GM21367 (cell line): Measurements from ENCODE around the gene TAF7.
A peak's percentile ranks its signal among the peaks of the same experiment; 100 is the strongest.
"Not testable (repeated sequence)": the region's sequence is repeated elsewhere in the genome, so short reads cannot be mapped to it uniquely, and the experiment has no call there.

ENCODE experiments used
- ATAC-seq: cut with Tn5 transposase; IDR thresholded peaks from one replicate; pipeline ENCODE4 v1.9.1; 2021; ENCODE audit not compliant: unreplicated experiment

The TAF7 gene

GRCh38 chr5:141338538-141339306 lies 18.1 kb upstream of the TAF7 start, which contains the start of gene PCDHGA2:
PCDHGA2 (plus strand) TSS chr5:141338760.
- ATAC-seq: no peak

- not testable (repeated sequence) for ATAC-seq
Observed at GRCh38 chr5:141332571-141332970, 12.0 kb upstream of the TAF7 start.

DNA sequence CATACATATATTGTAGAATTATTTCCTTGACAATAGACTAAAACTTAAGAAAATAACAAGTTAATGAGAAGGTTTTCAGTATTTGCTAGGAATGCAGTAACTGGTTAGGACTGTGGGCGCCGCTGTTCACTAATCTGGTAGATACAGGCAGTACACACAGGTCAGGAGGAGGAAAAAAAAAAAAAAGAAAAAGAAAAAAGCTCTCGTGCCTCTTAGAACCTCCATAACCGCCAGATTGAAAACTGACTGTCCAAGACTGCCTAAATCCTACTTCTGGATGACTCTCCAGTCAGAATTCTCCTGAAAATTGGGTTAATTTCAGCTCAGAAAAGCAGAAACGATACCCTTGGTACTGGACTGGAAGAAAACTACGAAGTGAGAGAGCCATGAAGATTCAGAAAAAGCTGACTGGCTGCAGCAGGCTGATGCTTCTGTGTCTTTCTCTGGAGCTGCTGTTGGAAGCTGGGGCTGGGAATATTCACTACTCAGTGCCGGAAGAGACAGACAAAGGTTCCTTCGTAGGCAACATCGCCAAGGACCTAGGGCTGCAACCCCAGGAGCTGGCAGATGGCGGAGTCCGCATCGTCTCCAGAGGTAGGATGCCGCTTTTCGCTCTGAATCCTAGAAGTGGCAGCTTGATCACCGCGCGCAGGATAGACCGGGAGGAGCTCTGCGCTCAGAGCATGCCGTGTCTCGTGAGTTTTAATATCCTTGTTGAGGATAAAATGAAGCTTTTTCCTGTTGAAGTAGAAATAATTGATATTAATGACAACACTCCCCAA lies 9.9 kb upstream of the TAF7 start, which contains the start of gene PCDHGA1:
TSS of gene PCDHGA1 (plus strand) at position 216 of the 782 bp plus-strand sequence.
- ATAC-seq: no peak

DNA sequence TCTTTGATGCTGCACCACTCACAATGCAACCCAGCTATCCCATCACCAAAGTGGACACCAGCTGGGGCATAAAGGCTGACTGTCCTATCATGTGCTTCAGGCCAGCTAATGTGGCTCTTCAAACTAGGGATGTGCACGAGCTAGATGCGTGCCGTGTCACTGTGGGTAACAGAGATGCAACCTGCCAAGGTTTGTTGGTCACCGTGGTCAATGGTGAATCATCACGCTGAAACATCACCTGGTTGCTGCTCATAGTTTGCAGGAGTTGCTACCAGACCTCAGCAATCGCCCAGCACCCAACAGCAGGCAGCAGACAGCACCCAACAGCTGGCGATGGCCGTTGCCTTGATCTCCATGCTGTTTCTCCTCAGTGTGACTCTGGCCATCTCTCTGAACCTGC lies 7.6 kb upstream of the TAF7 start:
- no peak for ATAC-seq

DNA sequence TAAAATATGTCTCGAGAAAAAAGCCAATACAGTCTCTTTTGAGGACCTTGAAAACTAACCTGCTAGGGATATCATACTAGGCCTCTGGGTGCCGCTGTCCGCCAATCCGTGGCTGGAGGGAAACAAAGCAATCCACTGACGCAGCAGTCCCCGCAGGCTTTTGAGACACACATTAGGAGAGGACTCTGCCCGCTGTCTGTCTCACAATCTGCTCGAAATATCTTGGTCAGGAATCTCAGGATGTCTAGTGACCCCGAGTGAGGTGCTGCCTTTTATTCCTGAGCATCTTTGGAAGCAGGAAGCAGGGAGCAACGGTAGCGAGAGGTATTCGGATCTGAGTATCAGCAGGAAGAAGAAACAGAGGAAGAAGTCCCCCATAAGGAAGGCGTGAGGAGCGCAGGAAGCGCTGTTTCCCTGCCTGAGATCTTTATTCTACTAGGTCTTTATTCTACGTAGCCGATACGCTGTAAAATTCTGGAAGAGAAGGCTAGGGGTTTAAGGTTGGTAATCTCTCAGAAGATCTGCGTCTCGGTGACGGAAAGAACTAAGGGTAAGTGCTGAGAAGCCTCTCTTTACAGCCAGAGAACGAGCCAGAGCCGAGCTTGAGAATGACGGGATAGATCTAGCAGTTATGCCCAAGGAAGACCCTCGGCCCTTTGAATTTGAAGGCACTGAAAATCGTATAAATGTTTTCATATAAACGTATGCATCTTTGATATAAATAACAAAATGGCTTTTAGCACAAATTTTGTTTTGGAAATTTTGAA lies 5.7 kb upstream of the TAF7 start:
- peak; percentile 65 for ATAC-seq

DNA sequence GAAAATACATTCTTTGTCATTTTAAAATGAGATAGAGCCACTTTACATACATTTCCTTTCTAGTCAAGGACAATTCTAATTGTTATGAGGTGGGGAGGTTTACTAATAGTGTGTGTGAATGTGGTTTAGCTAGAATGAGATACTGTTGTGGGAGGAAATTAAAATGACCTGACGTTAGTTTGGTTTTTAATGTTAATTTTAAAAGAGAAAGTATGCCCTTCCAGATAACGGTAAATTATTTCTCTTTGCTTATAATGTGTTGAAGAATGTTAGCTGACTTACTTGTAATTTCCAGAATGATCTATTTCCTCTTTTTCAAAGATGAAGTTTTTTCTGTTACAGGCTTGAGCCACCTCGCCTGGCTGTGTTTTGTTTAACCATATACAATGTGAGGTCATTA lies 1.7 kb upstream of the TAF7 start:
- ATAC-seq: no peak

- no peak for ATAC-seq
Observed at GRCh38 chr5:141319699-141320098, 885 bp downstream of the TAF7 start.

GRCh38 chr5:141319202-141319601 lies 1.4 kb downstream of the TAF7 start:
- ATAC-seq: no peak

GRCh38 chr5:141316963-141317362 lies 3.6 kb downstream of the TAF7 start:
- ATAC-seq: not testable (repeated sequence)

GRCh38 chr5:141313711-141314110 lies 6.9 kb downstream of the TAF7 start:
- ATAC-seq: no peak

GRCh38 chr5:141306630-141307029 lies 14.0 kb downstream of the TAF7 start:
- ATAC-seq: no peak

DNA sequence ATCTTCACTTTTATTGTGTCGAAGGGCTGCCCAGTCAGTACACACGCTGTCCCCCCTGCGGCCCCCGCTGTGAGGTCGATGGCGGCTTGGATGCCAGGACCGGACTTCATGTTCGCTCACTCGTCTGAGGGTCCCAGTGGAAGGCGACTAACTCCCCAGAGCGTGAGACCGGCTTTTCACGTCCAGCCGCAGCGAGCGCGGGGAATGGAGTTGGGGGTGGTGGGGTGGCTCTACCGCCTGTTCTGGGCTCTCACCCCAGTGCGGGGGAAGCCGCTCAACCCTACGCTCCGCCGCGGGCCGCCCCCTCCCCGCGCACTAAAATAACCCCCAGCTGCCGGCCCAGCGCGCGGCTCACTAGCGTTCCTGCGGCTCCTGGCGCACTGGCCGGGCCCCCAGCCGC lies 16.8 kb downstream of the TAF7 start, which contains the start of gene SLC25A2:
TSS of gene SLC25A2 (minus strand) at position 294 of the 400 bp plus-strand sequence. CDS start at position 110, 184 bp downstream.
- no peak for ATAC-seq

GRCh38 chr5:141298376-141298775 lies 22.2 kb downstream of the TAF7 start:
- ATAC-seq: no peak

GRCh38 chr5:141272906-141273305 lies 47.7 kb downstream of the TAF7 start:
- no peak for ATAC-seq

- no peak for ATAC-seq
Observed at GRCh38 chr5:141269195-141269594, 51.4 kb downstream of the TAF7 start.
